Endodermal cell (in vitro differentiated cells): ENCODE data around the gene MPG. TPM values are rescaled to one million over a fixed set of nuclear protein-coding genes. Genes with fewer than 3 reads are reported as not detected.

Source experiments
- DNase-seq: peaks from one replicate; pipeline ENCODE4 v3.0.0-alpha.2; 2017
- H3K27ac ChIP-seq: 2 replicates; pipeline ENCODE4 v1.5.1; 2013; ENCODE audit warnings: mild to moderate bottlenecking, low read depth, low read length, moderate library complexity
- H3K27me3 ChIP-seq: 2 replicates; pipeline ENCODE4 v1.6.1; 2013; ENCODE audit warnings: mild to moderate bottlenecking, low read length, moderate library complexity; ENCODE audit not compliant: insufficient read depth, control insufficient read depth, poor library complexity, severe bottlenecking
- H3K36me3 ChIP-seq: 2 replicates; pipeline ENCODE4 v1.7.0; 2013; ENCODE audit warnings: mild to moderate bottlenecking, low read length, moderate library complexity; ENCODE audit not compliant: control insufficient read depth, insufficient read depth
- H3K4me1 ChIP-seq: one replicate; pipeline ENCODE4 v1.7.0; 2013; ENCODE audit warnings: low read length; ENCODE audit not compliant: control insufficient read depth, insufficient read depth
- H3K4me3 ChIP-seq: 2 replicates; pipeline ENCODE4 v1.5.1; 2013; ENCODE audit warnings: mild to moderate bottlenecking, low read length, moderate library complexity
- H3K9ac ChIP-seq: 2 replicates; pipeline ENCODE4 v1.6.1; 2013; ENCODE audit warnings: mild to moderate bottlenecking, low read length, moderate library complexity; ENCODE audit not compliant: poor library complexity, severe bottlenecking; ENCODE audit errors: extremely low read depth
- H3K9me3 ChIP-seq: 2 replicates; pipeline ENCODE4 v1.6.1; 2013; ENCODE audit warnings: mild to moderate bottlenecking, low read length, moderate library complexity; ENCODE audit not compliant: control insufficient read depth
- H3K27ac Mint-ChIP-seq: 2 replicates; pipeline ENCODE4 v1.8.0; 2020; ENCODE audit warnings: mixed read lengths
- H3K27me3 Mint-ChIP-seq: 2 replicates; pipeline ENCODE4 v1.8.0; 2021; ENCODE audit warnings: mild to moderate bottlenecking, mixed read lengths; ENCODE audit not compliant: insufficient read depth
- H3K36me3 Mint-ChIP-seq: 2 replicates; pipeline ENCODE4 v1.8.0; 2020; ENCODE audit warnings: low read depth, mixed read lengths
- H3K4me1 Mint-ChIP-seq: 2 replicates; pipeline ENCODE4 v1.8.0; 2020; ENCODE audit warnings: mixed read lengths
- H3K4me3 Mint-ChIP-seq: 2 replicates; pipeline ENCODE4 v1.8.0; 2020; ENCODE audit warnings: mild to moderate bottlenecking, moderate library complexity, mixed read lengths
- H3K9me3 Mint-ChIP-seq: 2 replicates; pipeline ENCODE4 v1.8.0; 2020; ENCODE audit warnings: mild to moderate bottlenecking, mixed read lengths
- CTCF ChIP-seq: fragments of 200-600 bp; sonication (generic); conservative IDR thresholded peaks from 2 replicates; pipeline ENCODE4 v1.5.0; 2021; ENCODE audit warnings: antibody characterized with exemption, mild to moderate bottlenecking
- WGBS, 2 experiments: methylation state at CpG; one replicate each; pipeline versions ENCODE4 v1.1.5 to v1.1.7; 2013; ENCODE audit warnings: missing lambda C conversion rate in 2 of 2, mixed read lengths in 1 of 2; ENCODE audit not compliant: insufficient coverage in 1 of 2, insufficient read length in 1 of 2; 5-methylcytosine and 5-hydroxymethylcytosine counted together
- total RNA-seq, 2 donors: library from RNA; stranded (reverse); fragmentation: NEBNext Ultra II Directional in 1 of 2; extraction: Animal tissue kit (Norgen Biotek cat#: 25700) in 1 of 2; gene quantifications; 2 replicates in 1 of 2; 3 replicates in 1 of 2; pipeline ENCODE4 v1.2.1, GENCODE V29; 2021

MPG gene
- total RNA-seq, 2 donors from 2014 or later: 59.9 to 62.2 TPM

- H3K9me3 ChIP-seq: no peaks in the 10 kb centered on the region
- Mint-ChIP-seq H3K9me3 (no peaks in the 10 kb centered on the region), H3K36me3 (peaks cover 29% of the 10 kb centered on the region), H3K4me1 (peaks cover 10% of the 10 kb centered on the region), H3K4me3 (no peak overlapping the region), H3K27ac (peak overlapping the region; percentile 66), H3K27me3 (no peaks in the 10 kb centered on the region)
- no peak for TF ChIP-seq CTCF
- no peaks in the 10 kb centered on the region for H3K27me3 ChIP-seq
- H3K9ac ChIP-seq: no peak overlapping the region
- peaks cover 9% of the 10 kb centered on the region for H3K36me3 ChIP-seq
- 95 to 96% methylated on average over 9 of the region's 9 CpGs for WGBS, 2 experiments
- no peak overlapping the region for H3K27ac ChIP-seq
- peaks cover 7% of the 10 kb centered on the region for H3K4me1 ChIP-seq
- H3K4me3 ChIP-seq: no peak overlapping the region
- DNase-seq: no peak
These were observed 13.5 kb downstream of the MPG start for GRCh38 chr16:91484-91883.

- no peak overlapping the region for H3K27ac ChIP-seq
- Mint-ChIP-seq H3K36me3 (peaks cover 21% of the 10 kb centered on the region), H3K4me3 (no peak overlapping the region), H3K9me3 (no peaks in the 10 kb centered on the region), H3K27me3 (no peaks in the 10 kb centered on the region), H3K27ac (no peak overlapping the region), H3K4me1 (peaks cover 10% of the 10 kb centered on the region)
- WGBS, 2 experiments: 93 to 94% methylated on average over 8 to 15 of the region's 15 CpGs
- no peak overlapping the region for H3K4me3 ChIP-seq
- DNase-seq: peak; percentile 53
- no peaks in the 10 kb centered on the region for H3K27me3 ChIP-seq
- H3K4me1 ChIP-seq: peaks cover 7% of the 10 kb centered on the region
- peaks cover 3% of the 10 kb centered on the region for H3K36me3 ChIP-seq
- H3K9ac ChIP-seq: no peak overlapping the region
- no peak for TF ChIP-seq CTCF
- H3K9me3 ChIP-seq: no peaks in the 10 kb centered on the region
These were observed 14.7 kb downstream of the MPG start for GRCh38 chr16:92431-93339.

- Histone ChIP-seq H3K27me3 (no peaks in the 10 kb centered on the region), H3K27ac (no peak overlapping the region), H3K4me3 (no peak overlapping the region), H3K9ac (no peak overlapping the region), H3K9me3 (no peaks in the 10 kb centered on the region), H3K4me1 (peaks cover 7% of the 10 kb centered on the region), H3K36me3 (peaks cover 5% of the 10 kb centered on the region)
- H3K27me3 Mint-ChIP-seq: no peaks in the 10 kb centered on the region
- no peaks in the 10 kb centered on the region for H3K9me3 Mint-ChIP-seq
- TF ChIP-seq CTCF: no peak
- H3K4me3 Mint-ChIP-seq: no peak overlapping the region
- WGBS, 2 experiments: 86 to 97% methylated on average over 5 of the region's 5 CpGs
- peaks cover 10% of the 10 kb centered on the region for H3K4me1 Mint-ChIP-seq
- peaks cover 20% of the 10 kb centered on the region for H3K36me3 Mint-ChIP-seq
- no peak overlapping the region for H3K27ac Mint-ChIP-seq
- DNase-seq: no peak
These were observed 16.9 kb downstream of the MPG start for GRCh38 chr16:94918-95265.
